SK-N-MC (cell line): ENCODE results near the gene PLXNC1.

Source experiments
- EZH2 ChIP-seq: fragments of 200-600 bp; sonication (generic); IDR thresholded peaks from one replicate; pipeline ENCODE4 v1.6.1; 2017; ENCODE audit warnings: antibody characterized with exemption
- POLR2AphosphoS5 ChIP-seq: IDR thresholded peaks from 2 replicates; pipeline ENCODE4 v1.6.1; 2012; ENCODE audit warnings: mild to moderate bottlenecking, low read depth, low read length, borderline replicate concordance

DNA sequence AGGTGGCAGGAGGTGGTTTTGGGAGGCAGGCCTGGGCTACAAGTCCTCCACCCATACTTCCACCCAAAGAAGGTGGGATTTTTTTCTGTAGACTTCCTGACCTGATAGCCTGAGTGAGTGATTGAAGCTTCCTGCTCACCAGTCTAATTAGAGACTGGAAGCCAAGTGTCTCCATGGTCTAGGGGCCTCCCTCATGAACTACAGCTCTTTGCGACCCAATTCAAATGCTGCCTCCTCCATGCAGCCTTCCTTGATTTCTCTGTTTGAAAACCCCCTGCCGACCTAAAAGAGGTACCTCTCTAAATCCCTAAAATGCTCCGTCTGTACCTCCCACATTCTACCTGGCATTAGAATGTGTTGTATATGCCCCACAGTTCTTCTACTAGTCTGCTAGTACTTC lies 124.9 kb downstream of the PLXNC1 start:
- TF ChIP-seq POLR2AphosphoS5 (no peak), EZH2 (no peak)
